Measurements from ENCODE around the gene TP73.

Gene TP73

GRCh38 chr1:3775490-3776230 is 123.3 kb downstream of the TP73 start:
- in situ Hi-C loops (cut with HindIII; ENCODE audit: low sequenced_read_pairs) = no loop called here

GRCh38 chr1:3776231-3776961 is 124.1 kb downstream of the TP73 start:
- in situ Hi-C loops (cut with HindIII; ENCODE audit: low sequenced_read_pairs) = no loop called here

GRCh38 chr1:3777078-3777547 is 124.8 kb downstream of the TP73 start:
- in situ Hi-C loops (cut with HindIII; ENCODE audit: low sequenced_read_pairs) = no loop called here

DNA sequence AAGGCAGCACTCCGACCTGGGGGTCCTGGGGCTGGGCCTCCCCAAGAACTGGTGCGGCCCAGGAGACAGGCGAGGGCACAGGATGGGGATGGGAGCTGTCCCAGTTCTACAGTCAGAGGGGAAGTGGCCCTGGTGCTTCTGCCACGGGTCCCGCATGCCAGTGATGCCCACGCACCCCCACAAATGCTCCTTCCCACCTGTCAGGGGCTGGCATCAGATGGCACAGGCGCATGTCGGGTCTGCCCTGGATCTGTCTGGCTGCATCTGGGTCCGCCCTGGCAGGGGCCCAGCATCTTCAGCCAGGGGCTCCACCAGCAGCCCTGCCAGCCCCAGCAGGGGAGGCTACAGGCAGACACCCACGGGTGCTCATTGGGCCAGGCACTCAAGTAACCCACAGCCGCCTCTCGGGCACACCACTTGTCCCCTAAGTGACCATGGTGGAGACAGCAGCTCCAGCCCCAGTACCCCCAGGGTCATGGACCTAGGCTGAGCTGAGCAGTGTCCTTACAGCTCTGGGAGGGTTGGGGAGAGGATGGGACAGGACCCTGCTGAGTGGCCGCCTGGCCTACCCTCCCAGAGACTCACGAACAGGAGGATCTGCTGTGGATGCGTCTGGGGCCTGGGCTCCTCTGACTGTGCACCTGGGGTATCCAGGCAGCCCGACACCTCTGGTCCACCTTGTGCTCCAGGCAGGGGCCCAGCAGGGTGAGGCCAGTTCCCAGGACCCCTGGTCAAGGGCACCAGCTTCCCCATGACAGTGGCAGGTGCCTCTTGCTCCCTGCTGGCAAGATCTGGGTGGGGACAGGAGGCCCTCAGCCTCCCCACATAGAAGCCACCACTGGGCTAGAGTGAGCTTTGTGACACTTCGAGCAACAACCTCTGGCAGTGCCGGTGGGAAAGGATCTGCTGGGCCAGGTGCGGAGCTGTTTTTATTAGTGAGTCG is 125.6 kb downstream of the TP73 start:
- in situ Hi-C loops (cut with HindIII; ENCODE audit: low sequenced_read_pairs) = no loop called here

DNA sequence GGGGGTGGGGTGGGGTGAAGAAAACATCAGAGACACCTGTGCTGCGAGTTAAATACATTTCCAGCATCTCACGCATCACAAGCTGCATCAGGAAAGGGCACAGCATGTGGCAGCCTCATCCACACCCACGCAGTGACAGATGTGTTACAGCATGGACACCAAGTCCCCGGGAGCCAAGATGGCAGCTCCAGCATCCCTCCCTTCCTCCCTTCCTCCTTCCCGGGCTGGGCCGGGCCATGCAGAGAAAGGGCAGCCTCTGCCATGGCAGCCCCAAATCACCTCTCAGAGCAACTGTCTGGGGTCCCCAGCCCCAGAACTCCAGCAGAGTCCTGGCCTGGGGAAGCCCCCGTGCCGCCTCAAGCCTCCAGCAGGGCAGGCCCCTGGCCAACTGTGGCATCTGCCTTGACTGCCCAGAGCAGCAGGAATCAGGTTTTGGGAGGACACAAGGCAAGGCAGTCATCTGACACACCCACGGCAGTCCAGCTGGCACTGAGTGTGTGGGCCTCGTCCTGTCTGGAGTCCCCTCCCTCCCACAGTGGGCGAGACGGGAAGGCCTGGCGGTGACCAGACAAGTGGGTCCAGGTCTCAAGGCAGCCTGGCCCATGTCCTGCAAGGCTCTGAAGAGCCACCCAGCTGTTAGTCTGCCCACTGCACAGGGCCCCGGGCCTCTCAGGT is 126.4 kb downstream of the TP73 start:
- in situ Hi-C loops (cut with HindIII; ENCODE audit: low sequenced_read_pairs) = no loop called here

DNA sequence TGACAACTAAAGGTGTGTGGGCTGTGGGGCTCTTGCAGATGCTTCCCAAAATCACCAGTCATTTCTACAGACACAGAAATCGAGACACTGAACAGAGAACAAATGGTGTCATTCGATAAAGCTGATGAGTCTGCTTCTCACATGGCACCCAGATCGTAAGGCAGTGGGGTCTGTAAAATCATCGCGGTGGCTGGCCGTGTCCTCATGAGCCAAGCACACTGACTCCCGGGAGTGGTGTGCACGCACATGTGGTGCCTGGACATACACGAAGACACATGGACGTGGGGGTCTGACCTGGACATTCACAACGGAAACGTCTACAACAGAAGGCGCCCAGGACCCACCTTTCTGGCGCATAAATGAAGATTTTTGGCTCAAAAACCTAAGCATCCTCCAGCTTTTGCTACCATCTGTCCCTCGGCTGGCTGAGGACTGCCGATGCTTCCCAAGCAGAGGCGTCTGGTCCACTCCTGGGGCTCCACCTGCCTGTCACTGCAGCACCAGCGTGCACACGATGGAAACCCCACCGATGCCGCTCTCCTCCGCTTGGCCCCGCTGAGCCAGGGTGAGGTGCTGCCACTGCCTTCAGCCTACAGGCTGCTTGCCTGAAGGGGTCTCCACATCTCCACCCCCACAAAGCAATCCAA is 127.1 kb downstream of the TP73 start:
- in situ Hi-C loops (cut with HindIII; ENCODE audit: low sequenced_read_pairs) = no loop called here

GRCh38 chr1:3779912-3780416 is 127.6 kb downstream of the TP73 start:
- in situ Hi-C loops (cut with HindIII; ENCODE audit: low sequenced_read_pairs) = no loop called here

DNA sequence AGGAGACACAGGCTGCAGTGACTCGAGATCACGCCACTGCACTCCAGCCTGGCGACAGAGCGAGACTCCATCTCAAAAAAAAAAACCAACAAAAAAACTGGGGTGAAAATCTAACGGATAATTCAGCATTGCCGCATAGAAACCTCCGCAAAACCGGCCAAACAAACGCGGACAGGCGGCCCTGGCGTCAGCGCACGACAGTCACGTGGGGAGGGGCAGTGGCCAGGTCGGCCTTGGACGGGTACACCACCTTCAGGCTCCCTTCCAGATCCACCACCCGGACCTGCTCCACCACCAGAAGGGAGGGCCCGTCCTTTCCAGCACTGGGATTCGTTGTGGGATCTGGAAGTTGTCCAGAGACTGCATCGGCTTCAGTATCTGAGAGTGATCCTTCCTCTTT is 128.6 kb downstream of the TP73 start:
- in situ Hi-C loops (cut with HindIII; ENCODE audit: low sequenced_read_pairs) = no loop called here

- in situ Hi-C loops (cut with HindIII; ENCODE audit: low sequenced_read_pairs) = no loop called here
Measured at GRCh38 chr1:3783651-3784474, 131.5 kb downstream of the TP73 start.

GRCh38 chr1:3785045-3785444 is 132.7 kb downstream of the TP73 start:
- in situ Hi-C loops (cut with HindIII; ENCODE audit: low sequenced_read_pairs) = no loop called here

GRCh38 chr1:3785456-3786157 is 133.3 kb downstream of the TP73 start:
- in situ Hi-C loops (cut with HindIII; ENCODE audit: low sequenced_read_pairs) = no loop called here
